ENCODE results near the gene RPLP2. TPM values are rescaled to one million over a fixed set of nuclear protein-coding genes. Genes with fewer than 3 reads are reported as not detected.

Gene RPLP2
- polyA plus RNA-seq, 1 of the 3 experiments (the other 2 are of a cell fraction) = 799 TPM

DNA sequence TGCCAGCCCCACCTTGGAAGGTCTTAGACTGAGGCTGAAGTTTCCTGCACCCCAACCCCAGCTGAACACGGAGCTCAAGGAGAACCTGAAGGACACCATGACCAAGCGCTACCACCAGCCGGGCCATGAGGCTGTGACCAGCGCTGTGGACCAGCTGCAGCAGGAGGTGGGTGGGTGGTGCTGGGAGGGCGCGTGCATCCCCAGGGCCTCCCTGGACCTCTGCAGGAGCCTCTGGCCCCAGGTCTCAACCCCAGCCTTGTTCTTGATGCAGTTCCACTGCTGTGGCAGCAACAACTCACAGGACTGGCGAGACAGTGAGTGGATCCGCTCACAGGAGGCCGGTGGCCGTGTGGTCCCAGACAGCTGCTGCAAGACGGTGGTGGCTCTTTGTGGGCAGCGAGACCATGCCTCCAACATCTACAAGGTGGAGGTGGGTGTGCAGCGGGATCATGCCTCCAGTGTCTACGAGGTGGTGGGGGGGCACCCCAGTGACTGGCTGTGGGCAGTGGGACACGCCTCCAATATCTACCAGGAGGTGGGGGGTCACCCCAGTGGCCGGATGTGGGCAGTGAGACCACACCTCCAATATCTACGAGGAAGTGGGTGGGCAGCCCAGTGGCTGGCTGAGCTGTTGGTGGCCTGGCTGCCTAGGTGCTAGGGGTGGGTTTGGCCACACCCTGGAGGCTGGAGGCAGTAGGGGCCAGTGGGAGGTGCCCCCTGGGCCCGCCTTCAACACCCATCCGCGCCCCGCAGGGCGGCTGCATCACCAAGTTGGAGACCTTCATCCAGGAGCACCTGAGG, 27.6 kb downstream of the RPLP2 start:
- Histone ChIP-seq H3K9me3 (no peaks in the 10 kb centered on the region), H3K4me3 (ENCODE audit: low read depth in 2 of 2, low read length in 1 of 2) (no peak overlapping the region), H3K9ac (no peak overlapping the region), H3K9me2 (no peaks in the 10 kb centered on the region), H3F3A (replicated peaks; ENCODE audit: insufficient read depth) (peaks cover 50% of the 10 kb centered on the region), H3K4me2 (peak overlapping the region; percentile 28; the same call in 1 of the 2 replicates), H3K27ac (ENCODE audit: low read depth in 2 of 2, low read length in 1 of 2) (0 out of 4 replicates have a peak overlapping the region, but pooled peaks of 1 of the 2 experiments have one; percentile 32), H3K79me2 (ENCODE audit: insufficient read depth) (peaks cover 87% of the 10 kb centered on the region), H3K36me3 (replicated peaks in 1 of 2; ENCODE audit: control insufficient read depth in 1 of 2, insufficient read depth in 2 of 2, low read length in 1 of 2) (peaks cover 24 to 45% of the 10 kb centered on the region in 2 experiments), H4K20me1 (ENCODE audit: insufficient read depth) (peaks cover 69% of the 10 kb centered on the region), H3K27me3 (ENCODE audit: insufficient read depth) (no peaks in the 10 kb centered on the region), H3K4me1 (ENCODE audit: control insufficient read depth in 1 of 2, insufficient read depth in 2 of 2, low read depth in 1 of 2, low read length in 1 of 2) (peaks cover 3 to 29% of the 10 kb centered on the region in 2 experiments; a peak in 2 of 4 replicates), H2AFZ (ENCODE audit: low read depth) (no peak overlapping the region)
- 81% methylated on average over 11 of the region's 22 CpGs for WGBS (ENCODE audit: low lambda C conversion rate)
- no peak for DNase-seq
- TF ChIP-seq TAF1 (IDR thresholded peaks at IDR 0.05; ENCODE audit: borderline replicate concordance, low read depth, low read length) (no peak), JUND (IDR thresholded peaks at IDR 0.05) (0 out of 2 replicates have a peak, but pooled peaks have one; percentile 8), REST (IDR thresholded peaks at IDR 0.05; ENCODE audit: low read depth, low read length) (no peak)
- ChIA-PET CTCF (interaction anchor here (3.8 kb wide), 1 partner anchor 10 kb away, joined by 21 read pairs; no protein-coding TSS in a partner anchor), POLR2A (interaction anchor here (0.9 kb wide), 1 partner anchor 18 kb away, joined by 3 read pairs; the partner anchor contains the start of gene PNPLA2)

GRCh38 chr11:837990-838307, 28.2 kb downstream of the RPLP2 start:
- H3K27ac ChIP-seq (ENCODE audit: low read depth in 2 of 2, low read length in 1 of 2) = no peak overlapping the region
- DNase-seq = no peak
- H3K36me3 ChIP-seq (replicated peaks in 1 of 2; ENCODE audit: control insufficient read depth in 1 of 2, insufficient read depth in 2 of 2, low read length in 1 of 2) = peaks cover 24 to 45% of the 10 kb centered on the region in 2 experiments
- no peak overlapping the region for H2AFZ ChIP-seq (ENCODE audit: low read depth)
- peaks cover 50% of the 10 kb centered on the region for H3F3A ChIP-seq (replicated peaks; ENCODE audit: insufficient read depth)
- no peak overlapping the region for H3K4me2 ChIP-seq
- H3K9me2 ChIP-seq = no peaks in the 10 kb centered on the region
- H3K4me1 ChIP-seq (ENCODE audit: control insufficient read depth in 1 of 2, insufficient read depth in 2 of 2, low read depth in 1 of 2, low read length in 1 of 2) = peaks cover 3 to 28% of the 10 kb centered on the region in 2 experiments; a peak in 2 of 4 replicates
- peaks cover 69% of the 10 kb centered on the region for H4K20me1 ChIP-seq (ENCODE audit: insufficient read depth)
- H3K9me3 ChIP-seq = no peaks in the 10 kb centered on the region
- no CpG with 5 or more reads among the region's 8 CpGs for WGBS (ENCODE audit: low lambda C conversion rate)
- TF ChIP-seq EZH2phosphoT487 (IDR thresholded peaks at IDR 0.05; ENCODE audit: borderline replicate concordance, low read depth) (no peak), REST (IDR thresholded peaks at IDR 0.05; ENCODE audit: low read depth, low read length) (no peak), NFIC (IDR thresholded peaks at IDR 0.05; ENCODE audit: borderline replicate concordance) (no peak), SIN3A (IDR thresholded peaks at IDR 0.05; ENCODE audit: borderline replicate concordance, low read depth, low read length) (0 out of 2 replicates have a peak, but pooled peaks have one; percentile 32), EP300 (IDR thresholded peaks at IDR 0.05; ENCODE audit: borderline replicate concordance in 1 of 2, low read depth in 1 of 2, low read length in 1 of 2) (no peak), JUND (IDR thresholded peaks at IDR 0.05) (0 out of 2 replicates have a peak, but pooled peaks have one; percentile 6), SMC3 (IDR thresholded peaks at IDR 0.05; ENCODE audit: low read depth, low read length) (no peak), YY1 (IDR thresholded peaks at IDR 0.05; ENCODE audit: low read depth) (no peak), MAX (IDR thresholded peaks at IDR 0.05; ENCODE audit: low read depth) (no peak)
- TF ChIP-seq, protein P1, sequence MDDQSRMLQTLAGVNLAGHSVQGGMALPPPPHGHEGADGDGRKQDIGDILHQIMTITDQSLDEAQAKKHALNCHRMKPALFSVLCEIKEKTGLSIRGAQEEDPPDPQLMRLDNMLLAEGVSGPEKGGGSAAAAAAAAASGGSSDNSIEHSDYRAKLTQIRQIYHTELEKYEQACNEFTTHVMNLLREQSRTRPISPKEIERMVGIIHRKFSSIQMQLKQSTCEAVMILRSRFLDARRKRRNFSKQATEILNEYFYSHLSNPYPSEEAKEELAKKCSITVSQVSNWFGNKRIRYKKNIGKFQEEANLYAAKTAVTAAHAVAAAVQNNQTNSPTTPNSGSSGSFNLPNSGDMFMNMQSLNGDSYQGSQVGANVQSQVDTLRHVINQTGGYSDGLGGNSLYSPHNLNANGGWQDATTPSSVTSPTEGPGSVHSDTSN (IDR thresholded peaks at IDR 0.05) = no peak
- no peaks in the 10 kb centered on the region for H3K27me3 ChIP-seq (ENCODE audit: insufficient read depth)
- peaks cover 86% of the 10 kb centered on the region for H3K79me2 ChIP-seq (ENCODE audit: insufficient read depth)
- CTCF ChIA-PET = interaction anchor here (1.0 to 3.8 kb wide), 2 partner anchors 10 to 18 kb away, joined by 3 to 21 read pairs; no protein-coding TSS in a partner anchor
- POLR2A ChIA-PET = interaction anchor here (0.9 kb wide), 1 partner anchor 19 kb away, joined by 3 read pairs; the partner anchor contains the start of gene PNPLA2
- no peak overlapping the region for H3K9ac ChIP-seq
- H3K4me3 ChIP-seq (ENCODE audit: low read depth in 2 of 2, low read length in 1 of 2) = no peak overlapping the region
